ENCODE measurements around the gene BCL2A1. TPM values are rescaled to one million over a fixed set of nuclear protein-coding genes. Genes with fewer than 3 reads are reported as not detected.

Gene BCL2A1
- total and polyA plus RNA-seq, 4 donors: 0.50 to 2.9 (median 1.2) TPM

GRCh38 chr15:79953951-79954444, 17.0 kb downstream of the BCL2A1 start (continued):
- TF ChIP-seq, protein P1, sequence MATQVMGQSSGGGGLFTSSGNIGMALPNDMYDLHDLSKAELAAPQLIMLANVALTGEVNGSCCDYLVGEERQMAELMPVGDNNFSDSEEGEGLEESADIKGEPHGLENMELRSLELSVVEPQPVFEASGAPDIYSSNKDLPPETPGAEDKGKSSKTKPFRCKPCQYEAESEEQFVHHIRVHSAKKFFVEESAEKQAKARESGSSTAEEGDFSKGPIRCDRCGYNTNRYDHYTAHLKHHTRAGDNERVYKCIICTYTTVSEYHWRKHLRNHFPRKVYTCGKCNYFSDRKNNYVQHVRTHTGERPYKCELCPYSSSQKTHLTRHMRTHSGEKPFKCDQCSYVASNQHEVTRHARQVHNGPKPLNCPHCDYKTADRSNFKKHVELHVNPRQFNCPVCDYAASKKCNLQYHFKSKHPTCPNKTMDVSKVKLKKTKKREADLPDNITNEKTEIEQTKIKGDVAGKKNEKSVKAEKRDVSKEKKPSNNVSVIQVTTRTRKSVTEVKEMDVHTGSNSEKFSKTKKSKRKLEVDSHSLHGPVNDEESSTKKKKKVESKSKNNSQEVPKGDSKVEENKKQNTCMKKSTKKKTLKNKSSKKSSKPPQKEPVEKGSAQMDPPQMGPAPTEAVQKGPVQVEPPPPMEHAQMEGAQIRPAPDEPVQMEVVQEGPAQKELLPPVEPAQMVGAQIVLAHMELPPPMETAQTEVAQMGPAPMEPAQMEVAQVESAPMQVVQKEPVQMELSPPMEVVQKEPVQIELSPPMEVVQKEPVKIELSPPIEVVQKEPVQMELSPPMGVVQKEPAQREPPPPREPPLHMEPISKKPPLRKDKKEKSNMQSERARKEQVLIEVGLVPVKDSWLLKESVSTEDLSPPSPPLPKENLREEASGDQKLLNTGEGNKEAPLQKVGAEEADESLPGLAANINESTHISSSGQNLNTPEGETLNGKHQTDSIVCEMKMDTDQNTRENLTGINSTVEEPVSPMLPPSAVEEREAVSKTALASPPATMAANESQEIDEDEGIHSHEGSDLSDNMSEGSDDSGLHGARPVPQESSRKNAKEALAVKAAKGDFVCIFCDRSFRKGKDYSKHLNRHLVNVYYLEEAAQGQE (IDR thresholded peaks at IDR 0.05): no peak
- TF ChIP-seq FOXA1 (IDR thresholded peaks at IDR 0.05): no peak
- no peak for TF ChIP-seq EGR1 (IDR thresholded peaks at IDR 0.05; ENCODE audit: low read depth in 2 of 2)

GRCh38 chr15:79952329-79952728, 18.7 kb downstream of the BCL2A1 start:
- no peaks in the 10 kb centered on the region for H3K27me3 ChIP-seq (ENCODE audit: control insufficient read depth in 4 of 4, insufficient read depth in 4 of 4, low read length in 3 of 4)
- no peaks in the 10 kb centered on the region for H3K36me3 ChIP-seq (ENCODE audit: control insufficient read depth in 4 of 4, insufficient read depth in 3 of 4, low read depth in 1 of 4, low read length in 3 of 4)
- H3K9me3 ChIP-seq (ENCODE audit: control insufficient read depth in 4 of 4, low read length in 3 of 4): no peaks in the 10 kb centered on the region
- no peak overlapping the region for H3K9ac ChIP-seq (ENCODE audit: low read depth in 1 of 2, low read length in 2 of 2)
- no peak overlapping the region for H3K4me3 ChIP-seq (ENCODE audit: low read depth in 1 of 3, low read length in 3 of 3)
- peaks cover 4 to 12% (median 9%) of the 10 kb centered on the region in 4 donors for H3K4me1 ChIP-seq (ENCODE audit: control insufficient read depth in 4 of 4, insufficient read depth in 4 of 4, low read length in 3 of 4)
- TF ChIP-seq RXRA (IDR thresholded peaks at IDR 0.05) (no peak), YY1 (IDR thresholded peaks at IDR 0.05) (no peak), TAF1 (conservative IDR thresholded peaks at IDR 0.05) (no peak), FOXA1 (IDR thresholded peaks at IDR 0.05) (no peak), JUND (IDR thresholded peaks at IDR 0.05) (no peak), HNF4A (conservative IDR thresholded peaks at IDR 0.05) (no peak), FOXA2 (IDR thresholded peaks at IDR 0.05) (no peak), NR2F2 (IDR thresholded peaks at IDR 0.05) (no peak), ATF3 (IDR thresholded peaks at IDR 0.05) (no peak), MAX (IDR thresholded peaks at IDR 0.05) (no peak), RAD21 (IDR thresholded peaks at IDR 0.05) (no peak), SP1 (IDR thresholded peaks at IDR 0.05) (no peak), CTCF (IDR thresholded peaks at IDR 0.05; ENCODE audit: low read depth, low read length, missing input control) (no peak), HNF4G (IDR thresholded peaks at IDR 0.05) (no peak), EGR1 (IDR thresholded peaks at IDR 0.05; ENCODE audit: low read depth in 2 of 2) (no peak), GABPA (IDR thresholded peaks at IDR 0.05 in 1 of 2, conservative IDR thresholded peaks at IDR 0.05 in 1 of 2) (no peak)
- TF ChIP-seq, protein P2, sequence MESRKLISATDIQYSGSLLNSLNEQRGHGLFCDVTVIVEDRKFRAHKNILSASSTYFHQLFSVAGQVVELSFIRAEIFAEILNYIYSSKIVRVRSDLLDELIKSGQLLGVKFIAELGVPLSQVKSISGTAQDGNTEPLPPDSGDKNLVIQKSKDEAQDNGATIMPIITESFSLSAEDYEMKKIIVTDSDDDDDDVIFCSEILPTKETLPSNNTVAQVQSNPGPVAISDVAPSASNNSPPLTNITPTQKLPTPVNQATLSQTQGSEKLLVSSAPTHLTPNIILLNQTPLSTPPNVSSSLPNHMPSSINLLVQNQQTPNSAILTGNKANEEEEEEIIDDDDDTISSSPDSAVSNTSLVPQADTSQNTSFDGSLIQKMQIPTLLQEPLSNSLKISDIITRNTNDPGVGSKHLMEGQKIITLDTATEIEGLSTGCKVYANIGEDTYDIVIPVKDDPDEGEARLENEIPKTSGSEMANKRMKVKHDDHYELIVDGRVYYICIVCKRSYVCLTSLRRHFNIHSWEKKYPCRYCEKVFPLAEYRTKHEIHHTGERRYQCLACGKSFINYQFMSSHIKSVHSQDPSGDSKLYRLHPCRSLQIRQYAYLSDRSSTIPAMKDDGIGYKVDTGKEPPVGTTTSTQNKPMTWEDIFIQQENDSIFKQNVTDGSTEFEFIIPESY (IDR thresholded peaks at IDR 0.05): no peak
- TF ChIP-seq, protein P1 (IDR thresholded peaks at IDR 0.05): no peak
- WGBS: 85% methylated on average over 2 of the region's 2 CpGs
- H3K27ac ChIP-seq (ENCODE audit: low read depth in 1 of 2, low read length in 2 of 2): no peak overlapping the region
- no peak for DNase-seq (ENCODE audit: low spot score)

Measured in liver (tissue), 9 donors.